Measurements from ENCODE around the gene TBL2.

DNA sequence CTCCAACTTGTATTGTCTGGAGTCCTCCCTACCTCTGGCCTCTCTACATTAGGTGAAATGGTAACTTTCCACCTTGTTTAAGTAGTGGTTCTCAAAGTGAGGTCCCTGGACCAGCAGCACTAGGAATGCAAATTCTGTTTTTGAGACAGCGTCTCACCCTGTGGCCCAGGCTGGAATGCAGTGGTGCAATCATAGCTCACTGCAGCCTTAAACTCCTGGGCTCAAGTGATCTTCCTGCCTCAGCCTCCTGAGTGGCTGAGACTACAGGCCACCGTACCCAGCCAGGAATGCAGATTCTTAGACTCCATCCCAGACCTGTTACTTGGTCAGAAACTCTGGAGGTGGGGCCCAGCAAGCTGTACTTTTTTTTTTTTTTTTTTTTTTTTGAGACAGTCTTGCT, 6.8 kb upstream of the TBL2 start:
- TF ChIP-seq, protein P1, sequence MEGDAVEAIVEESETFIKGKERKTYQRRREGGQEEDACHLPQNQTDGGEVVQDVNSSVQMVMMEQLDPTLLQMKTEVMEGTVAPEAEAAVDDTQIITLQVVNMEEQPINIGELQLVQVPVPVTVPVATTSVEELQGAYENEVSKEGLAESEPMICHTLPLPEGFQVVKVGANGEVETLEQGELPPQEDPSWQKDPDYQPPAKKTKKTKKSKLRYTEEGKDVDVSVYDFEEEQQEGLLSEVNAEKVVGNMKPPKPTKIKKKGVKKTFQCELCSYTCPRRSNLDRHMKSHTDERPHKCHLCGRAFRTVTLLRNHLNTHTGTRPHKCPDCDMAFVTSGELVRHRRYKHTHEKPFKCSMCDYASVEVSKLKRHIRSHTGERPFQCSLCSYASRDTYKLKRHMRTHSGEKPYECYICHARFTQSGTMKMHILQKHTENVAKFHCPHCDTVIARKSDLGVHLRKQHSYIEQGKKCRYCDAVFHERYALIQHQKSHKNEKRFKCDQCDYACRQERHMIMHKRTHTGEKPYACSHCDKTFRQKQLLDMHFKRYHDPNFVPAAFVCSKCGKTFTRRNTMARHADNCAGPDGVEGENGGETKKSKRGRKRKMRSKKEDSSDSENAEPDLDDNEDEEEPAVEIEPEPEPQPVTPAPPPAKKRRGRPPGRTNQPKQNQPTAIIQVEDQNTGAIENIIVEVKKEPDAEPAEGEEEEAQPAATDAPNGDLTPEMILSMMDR (IDR thresholded peaks at IDR 0.05) = no peak
- no peak for TF ChIP-seq POLR2A (IDR thresholded peaks at IDR 0.05; ENCODE audit: low read depth)
- no peak for TF ChIP-seq POLR2AphosphoS5 (IDR thresholded peaks at IDR 0.05)
